Spinal cord (tissue), 10 donors: ENCODE data around the gene CFAP61. TPM values are rescaled to one million over a fixed set of nuclear protein-coding genes. Genes with fewer than 3 reads are reported as not detected.

Experiments used
- DNase-seq, 6 donors: peaks; one replicate each; pipeline versions ENCODE4 v3.0.0 to v3.0.0-alpha.2; 2013 to 2015; ENCODE audit warnings: low spot score in 6 of 6, low read depth in 4 of 6
- H3K27ac ChIP-seq: one replicate; pipeline ENCODE4 v1.5.1; 2013; ENCODE audit warnings: low read depth, low read length, control low read depth
- H3K27me3 ChIP-seq: one replicate; pipeline ENCODE4 v1.6.1; 2013; ENCODE audit warnings: low read length; ENCODE audit not compliant: control insufficient read depth, insufficient read depth
- H3K36me3 ChIP-seq: one replicate; pipeline ENCODE4 v1.6.1; 2013; ENCODE audit warnings: low read length; ENCODE audit not compliant: control insufficient read depth, insufficient read depth
- H3K4me1 ChIP-seq: one replicate; pipeline ENCODE4 v1.6.1; 2013; ENCODE audit warnings: low read length; ENCODE audit not compliant: control insufficient read depth, insufficient read depth
- H3K4me3 ChIP-seq: one replicate; pipeline ENCODE4 v1.5.1; 2013; ENCODE audit warnings: low read depth, low read length, control low read depth
- H3K9me3 ChIP-seq: one replicate; pipeline ENCODE4 v1.6.1; 2013; ENCODE audit warnings: low read length; ENCODE audit not compliant: control insufficient read depth, insufficient read depth
- WGBS: methylation state at CpG from one replicate; pipeline ENCODE4 v1.1.5; 2013; ENCODE audit warnings: missing lambda C conversion rate; ENCODE audit not compliant: insufficient coverage; 5-methylcytosine and 5-hydroxymethylcytosine counted together
- polyA plus RNA-seq, 2 donors: library from polyadenylated mRNA; unstranded; fragments of 120-200 nt; gene quantifications; one replicate each; pipeline ENCODE4 v1.2.1, GENCODE V29; 2013; ENCODE audit not compliant: insufficient read length in 2 of 2
- total RNA-seq, 2 donors: library from RNA; depleted of rRNA in 1 of 2; stranded (reverse); fragments of 120-200 nt in 1 of 2; fragments of >200 nt in 1 of 2; gene quantifications; one replicate each; pipeline versions ENCODE4 v1.2.3 to v1.2.4, GENCODE V29; 2013 to 2014
- donor health status: healthy.

CFAP61 gene
- total and polyA plus RNA-seq, 4 donors: 4.0 to 9.8 (median 7.6) TPM

- DNase-seq: peak in 1 of 6 donors; percentile 53
- Histone ChIP-seq H3K4me1 (peaks cover 20% of the 10 kb centered on the region), H3K9me3 (no peaks in the 10 kb centered on the region), H3K4me3 (no peak overlapping the region), H3K36me3 (no peaks in the 10 kb centered on the region), H3K27ac (no peak overlapping the region), H3K27me3 (peaks cover 78% of the 10 kb centered on the region)
- 23% methylated on average over 6 of the region's 7 CpGs for WGBS
These were observed 318.8 kb downstream of the CFAP61 start for GRCh38 chr20:20371083-20371482.

- DNase-seq: peak in 1 of 6 donors; percentile 33
- no peaks in the 10 kb centered on the region for H3K36me3 ChIP-seq
- 35% methylated on average over 3 of the region's 3 CpGs for WGBS
- no peak overlapping the region for H3K27ac ChIP-seq
- peaks cover 18% of the 10 kb centered on the region for H3K4me1 ChIP-seq
- no peak overlapping the region for H3K4me3 ChIP-seq
- H3K9me3 ChIP-seq: no peaks in the 10 kb centered on the region
- H3K27me3 ChIP-seq: peaks cover 72% of the 10 kb centered on the region
These were observed 319.3 kb downstream of the CFAP61 start for GRCh38 chr20:20371681-20372080.

GRCh38 chr20:20373091-20373571 is 320.8 kb downstream of the CFAP61 start:
- DNase-seq: no peak
- peaks cover 63% of the 10 kb centered on the region for H3K27me3 ChIP-seq

GRCh38 chr20:20375862-20376261 is 323.5 kb downstream of the CFAP61 start:
- H3K36me3 ChIP-seq: no peaks in the 10 kb centered on the region
- H3K27me3 ChIP-seq: peaks cover 50% of the 10 kb centered on the region
- H3K27ac ChIP-seq: no peak overlapping the region
- no peaks in the 10 kb centered on the region for H3K4me1 ChIP-seq
- no peak overlapping the region for H3K4me3 ChIP-seq
- no peak for DNase-seq
- 64% methylated on average over 6 of the region's 8 CpGs for WGBS
- no peaks in the 10 kb centered on the region for H3K9me3 ChIP-seq

More at GRCh38 chr20:20373091-20373571, 320.8 kb downstream of the CFAP61 start:
- Histone ChIP-seq H3K4me1 (peaks cover 8% of the 10 kb centered on the region), H3K36me3 (no peaks in the 10 kb centered on the region), H3K27ac (no peak overlapping the region), H3K9me3 (no peaks in the 10 kb centered on the region), H3K4me3 (no peak overlapping the region)
- WGBS: 63% methylated on average over 17 of the region's 17 CpGs

- Histone ChIP-seq H3K27me3 (peaks cover 7% of the 10 kb centered on the region), H3K4me3 (no peak overlapping the region), H3K9me3 (peaks cover under 1% of the 10 kb centered on the region), H3K27ac (no peak overlapping the region), H3K4me1 (no peaks in the 10 kb centered on the region), H3K36me3 (peaks cover 2% of the 10 kb centered on the region)
- no peak for DNase-seq
- WGBS: 68% methylated on average over 4 of the region's 9 CpGs
These were observed 333.9 kb downstream of the CFAP61 start for GRCh38 chr20:20386192-20386591.

- Histone ChIP-seq H3K36me3 (peaks cover 21% of the 10 kb centered on the region), H3K4me3 (no peak overlapping the region), H3K27ac (no peak overlapping the region), H3K27me3 (peaks cover 4% of the 10 kb centered on the region), H3K4me1 (peaks cover 4% of the 10 kb centered on the region), H3K9me3 (no peaks in the 10 kb centered on the region)
- DNase-seq: no peak
- 100% methylated on average over 6 of the region's 9 CpGs for WGBS
These were observed 338.1 kb downstream of the CFAP61 start for GRCh38 chr20:20390393-20390792.

- H3K4me3 ChIP-seq: no peak overlapping the region
- WGBS: 92% methylated on average over 4 of the region's 4 CpGs
- peaks cover 28% of the 10 kb centered on the region for H3K36me3 ChIP-seq
- no peak for DNase-seq
- no peak overlapping the region for H3K27ac ChIP-seq
- H3K4me1 ChIP-seq: peaks cover 4% of the 10 kb centered on the region
- H3K27me3 ChIP-seq: peaks cover 5% of the 10 kb centered on the region
- H3K9me3 ChIP-seq: no peaks in the 10 kb centered on the region
These were observed 338.8 kb downstream of the CFAP61 start for GRCh38 chr20:20391115-20391514.

GRCh38 chr20:20391766-20392165 is 339.4 kb downstream of the CFAP61 start:
- WGBS: 87% methylated on average over 13 of the region's 13 CpGs
- Histone ChIP-seq H3K27ac (no peak overlapping the region), H3K9me3 (no peaks in the 10 kb centered on the region), H3K4me3 (no peak overlapping the region), H3K27me3 (peaks cover 5% of the 10 kb centered on the region), H3K4me1 (peaks cover 4% of the 10 kb centered on the region), H3K36me3 (peaks cover 32% of the 10 kb centered on the region)
- no peak for DNase-seq

- Histone ChIP-seq H3K27ac (no peak overlapping the region), H3K27me3 (peaks cover 10% of the 10 kb centered on the region), H3K9me3 (no peaks in the 10 kb centered on the region), H3K4me1 (peaks cover 8% of the 10 kb centered on the region), H3K4me3 (no peak overlapping the region), H3K36me3 (peaks cover 32% of the 10 kb centered on the region)
- WGBS: 68% methylated on average over 9 of the region's 20 CpGs
- DNase-seq: no peak
These were observed 341.1 kb downstream of the CFAP61 start for GRCh38 chr20:20393207-20394120.

- Histone ChIP-seq H3K4me3 (no peak overlapping the region), H3K27me3 (peaks cover 10% of the 10 kb centered on the region), H3K4me1 (peaks cover 10% of the 10 kb centered on the region), H3K27ac (no peak overlapping the region), H3K9me3 (no peaks in the 10 kb centered on the region), H3K36me3 (peaks cover 32% of the 10 kb centered on the region)
- DNase-seq: no peak
- 95% methylated on average over 12 of the region's 12 CpGs for WGBS
These were observed 342.8 kb downstream of the CFAP61 start for GRCh38 chr20:20395087-20395486.
